ENCODE data around the gene SYNRG. TPM values are rescaled to one million over a fixed set of nuclear protein-coding genes. Genes with fewer than 3 reads are reported as not detected.
A peak's percentile ranks its signal among the peaks of the same experiment; 100 is the strongest.

The SYNRG gene
- total and polyA plus RNA-seq, 2 of the 13 experiments (the other 11 are each of a cell fraction or from before 2014, with no cell fraction given): 7.3 to 8.7 TPM

GRCh38 chr17:37609170-37610040, at the start of gene SYNRG (continued):
- TF ChIP-seq NR2C2 (CRISPR knock-in tag; IDR thresholded peaks at IDR 0.05; ENCODE audit: borderline replicate concordance) (peak; percentile 99), ZNF550 (CRISPR knock-in tag; IDR thresholded peaks at IDR 0.05; ENCODE audit: borderline replicate concordance) (0 out of 2 replicates have a peak, but pooled peaks have one; percentile 34), ATAD3A (CRISPR knock-in tag; IDR thresholded peaks at IDR 0.05) (no peak), NR2F1 (CRISPR knock-in tag; IDR thresholded peaks at IDR 0.05) (peak in 1 of 2 experiments; percentile 38; a peak in 2 of 4 replicates), ZSCAN25 (CRISPR knock-in tag; IDR thresholded peaks at IDR 0.05) (no peak), ZNF3 (CRISPR knock-in tag; IDR thresholded peaks at IDR 0.05) (no peak; the same call in 1 of the 2 replicates), CC2D1A (CRISPR knock-in tag; IDR thresholded peaks at IDR 0.05) (no peak), ZNF75D (CRISPR knock-in tag; IDR thresholded peaks at IDR 0.05; ENCODE audit: borderline replicate concordance) (no peak), REST (IDR thresholded peaks at IDR 0.05; ENCODE audit: borderline replicate concordance in 1 of 2, low read depth in 1 of 2, low read length in 2 of 2) (peak in 1 of 2 experiments; percentile 12; a peak in 1 of 4 replicates), ARHGAP35 (CRISPR knock-in tag; IDR thresholded peaks at IDR 0.05; ENCODE audit: borderline replicate concordance) (peak; percentile 75; the same call in 1 of the 2 replicates), NFE2L2 (IDR thresholded peaks at IDR 0.05; ENCODE audit: low read length) (peak; percentile 10; the same call in 1 of the 2 replicates), ZMYM4 (CRISPR knock-in tag; IDR thresholded peaks at IDR 0.05) (peak; percentile 96), RFX3 (CRISPR knock-in tag; IDR thresholded peaks at IDR 0.05) (no peak; the same call in 1 of the 2 replicates), JUNB (CRISPR knock-in tag; IDR thresholded peaks at IDR 0.05; ENCODE audit: borderline replicate concordance) (no peak), ZKSCAN1 (IDR thresholded peaks at IDR 0.05; ENCODE audit: low read length) (no peak), SAP130 (CRISPR knock-in tag; IDR thresholded peaks at IDR 0.05; ENCODE audit: low read depth) (peak; percentile 98), NAIF1 (CRISPR knock-in tag; IDR thresholded peaks at IDR 0.05; ENCODE audit: borderline replicate concordance) (no peak)
- TF ChIP-seq, protein P1, sequence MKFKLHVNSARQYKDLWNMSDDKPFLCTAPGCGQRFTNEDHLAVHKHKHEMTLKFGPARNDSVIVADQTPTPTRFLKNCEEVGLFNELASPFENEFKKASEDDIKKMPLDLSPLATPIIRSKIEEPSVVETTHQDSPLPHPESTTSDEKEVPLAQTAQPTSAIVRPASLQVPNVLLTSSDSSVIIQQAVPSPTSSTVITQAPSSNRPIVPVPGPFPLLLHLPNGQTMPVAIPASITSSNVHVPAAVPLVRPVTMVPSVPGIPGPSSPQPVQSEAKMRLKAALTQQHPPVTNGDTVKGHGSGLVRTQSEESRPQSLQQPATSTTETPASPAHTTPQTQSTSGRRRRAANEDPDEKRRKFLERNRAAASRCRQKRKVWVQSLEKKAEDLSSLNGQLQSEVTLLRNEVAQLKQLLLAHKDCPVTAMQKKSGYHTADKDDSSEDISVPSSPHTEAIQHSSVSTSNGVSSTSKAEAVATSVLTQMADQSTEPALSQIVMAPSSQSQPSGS (CRISPR knock-in tag; IDR thresholded peaks at IDR 0.05): peak; percentile 50; the same call in 1 of the 2 replicates
- TF ChIP-seq, protein P2, sequence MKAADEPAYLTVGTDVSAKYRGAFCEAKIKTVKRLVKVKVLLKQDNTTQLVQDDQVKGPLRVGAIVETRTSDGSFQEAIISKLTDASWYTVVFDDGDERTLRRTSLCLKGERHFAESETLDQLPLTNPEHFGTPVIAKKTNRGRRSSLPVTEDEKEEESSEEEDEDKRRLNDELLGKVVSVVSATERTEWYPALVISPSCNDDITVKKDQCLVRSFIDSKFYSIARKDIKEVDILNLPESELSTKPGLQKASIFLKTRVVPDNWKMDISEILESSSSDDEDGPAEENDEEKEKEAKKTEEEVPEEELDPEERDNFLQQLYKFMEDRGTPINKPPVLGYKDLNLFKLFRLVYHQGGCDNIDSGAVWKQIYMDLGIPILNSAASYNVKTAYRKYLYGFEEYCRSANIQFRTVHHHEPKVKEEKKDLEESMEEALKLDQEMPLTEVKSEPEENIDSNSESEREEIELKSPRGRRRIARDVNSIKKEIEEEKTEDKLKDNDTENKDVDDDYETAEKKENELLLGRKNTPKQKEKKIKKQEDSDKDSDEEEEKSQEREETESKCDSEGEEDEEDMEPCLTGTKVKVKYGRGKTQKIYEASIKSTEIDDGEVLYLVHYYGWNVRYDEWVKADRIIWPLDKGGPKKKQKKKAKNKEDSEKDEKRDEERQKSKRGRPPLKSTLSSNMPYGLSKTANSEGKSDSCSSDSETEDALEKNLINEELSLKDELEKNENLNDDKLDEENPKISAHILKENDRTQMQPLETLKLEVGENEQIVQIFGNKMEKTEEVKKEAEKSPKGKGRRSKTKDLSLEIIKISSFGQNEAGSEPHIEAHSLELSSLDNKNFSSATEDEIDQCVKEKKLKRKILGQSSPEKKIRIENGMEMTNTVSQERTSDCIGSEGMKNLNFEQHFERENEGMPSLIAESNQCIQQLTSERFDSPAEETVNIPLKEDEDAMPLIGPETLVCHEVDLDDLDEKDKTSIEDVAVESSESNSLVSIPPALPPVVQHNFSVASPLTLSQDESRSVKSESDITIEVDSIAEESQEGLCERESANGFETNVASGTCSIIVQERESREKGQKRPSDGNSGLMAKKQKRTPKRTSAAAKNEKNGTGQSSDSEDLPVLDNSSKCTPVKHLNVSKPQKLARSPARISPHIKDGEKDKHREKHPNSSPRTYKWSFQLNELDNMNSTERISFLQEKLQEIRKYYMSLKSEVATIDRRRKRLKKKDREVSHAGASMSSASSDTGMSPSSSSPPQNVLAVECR (CRISPR knock-in tag; IDR thresholded peaks at IDR 0.05; ENCODE audit: borderline replicate concordance): peak; percentile 97

Data from HepG2 (cell line).